ENCODE data around the gene SULT1E1.
A peak's percentile ranks its signal among the peaks of the same experiment; 100 is the strongest.

Gene SULT1E1

GRCh38 chr4:69855822-69856221 lies 4.1 kb downstream of the SULT1E1 start:
- Histone ChIP-seq H2AFZ (ENCODE audit: low read length) (no peak overlapping the region), H3K79me2 (ENCODE audit: low read length) (no peaks in the 10 kb centered on the region), H3K36me3 (replicated peaks; ENCODE audit: insufficient read depth, low read length) (no peaks in the 10 kb centered on the region), H3K9me3 (replicated peaks; ENCODE audit: insufficient read depth, low read length) (no peaks in the 10 kb centered on the region), H3K27me3 (replicated peaks; ENCODE audit: insufficient read depth, low read length) (no peaks in the 10 kb centered on the region), H3K9me2 (replicated peaks; ENCODE audit: insufficient read depth, low read length) (no peaks in the 10 kb centered on the region), H3F3A (ENCODE audit: insufficient read depth, low read length) (no peaks in the 10 kb centered on the region), H3K4me1 (ENCODE audit: low read length) (0 out of 2 replicates have a peak, but pooled peaks cover 4% of the 10 kb centered on the region), H3K4me3 (ENCODE audit: low read length) (no peak overlapping the region), H3K9ac (ENCODE audit: low read length) (no peak overlapping the region), H3K27ac (ENCODE audit: low read length) (no peak overlapping the region), H3K4me2 (ENCODE audit: low read depth, low read length) (no peak overlapping the region), H4K20me1 (ENCODE audit: insufficient read depth, low read length) (no peaks in the 10 kb centered on the region)
- TF ChIP-seq EZH2 (optimal IDR thresholded peaks at IDR 0.05; ENCODE audit: low read depth, low read length): no peak
- no peak for TF ChIP-seq CTCF (IDR thresholded peaks at IDR 0.05; ENCODE audit: low read length)
- TF ChIP-seq EZH2phosphoT487 (IDR thresholded peaks at IDR 0.05; ENCODE audit: low read length): no peak
- no peak for DNase-seq

GRCh38 chr4:69849969-69850368 lies 10.0 kb downstream of the SULT1E1 start:
- Histone ChIP-seq H4K20me1 (ENCODE audit: insufficient read depth, low read length) (no peaks in the 10 kb centered on the region), H3K4me2 (ENCODE audit: low read depth, low read length) (no peak overlapping the region), H3K79me2 (ENCODE audit: low read length) (no peaks in the 10 kb centered on the region), H3F3A (ENCODE audit: insufficient read depth, low read length) (peaks cover 10% of the 10 kb centered on the region; the same call in 1 of the 2 replicates), H3K27me3 (replicated peaks; ENCODE audit: insufficient read depth, low read length) (no peaks in the 10 kb centered on the region), H2AFZ (ENCODE audit: low read length) (no peak overlapping the region), H3K9me3 (replicated peaks; ENCODE audit: insufficient read depth, low read length) (no peaks in the 10 kb centered on the region), H3K4me3 (ENCODE audit: low read length) (no peak overlapping the region), H3K9me2 (replicated peaks; ENCODE audit: insufficient read depth, low read length) (no peaks in the 10 kb centered on the region), H3K9ac (ENCODE audit: low read length) (no peak overlapping the region), H3K36me3 (replicated peaks; ENCODE audit: insufficient read depth, low read length) (no peaks in the 10 kb centered on the region), H3K4me1 (ENCODE audit: low read length) (peaks cover 7% of the 10 kb centered on the region; the same call in 1 of the 2 replicates), H3K27ac (ENCODE audit: low read length) (no peak overlapping the region)
- DNase-seq: peak; percentile 38
- no peak for TF ChIP-seq EZH2phosphoT487 (IDR thresholded peaks at IDR 0.05; ENCODE audit: low read length)
- no peak for TF ChIP-seq EZH2 (optimal IDR thresholded peaks at IDR 0.05; ENCODE audit: low read depth, low read length)
- no peak for TF ChIP-seq CTCF (IDR thresholded peaks at IDR 0.05; ENCODE audit: low read length)

- no peak overlapping the region for H2AFZ ChIP-seq (ENCODE audit: low read length)
- H3K4me3 ChIP-seq (ENCODE audit: low read length): no peak overlapping the region
- no peak overlapping the region for H3K27ac ChIP-seq (ENCODE audit: low read length)
- peaks cover 10% of the 10 kb centered on the region; the same call in 1 of the 2 replicates for H3F3A ChIP-seq (ENCODE audit: insufficient read depth, low read length)
- no peak for DNase-seq
- H3K4me2 ChIP-seq (ENCODE audit: low read depth, low read length): 0 out of 2 replicates have a peak overlapping the region, but pooled peaks have one; percentile 9
- TF ChIP-seq EZH2phosphoT487 (IDR thresholded peaks at IDR 0.05; ENCODE audit: low read length): no peak
- no peak for TF ChIP-seq EZH2 (optimal IDR thresholded peaks at IDR 0.05; ENCODE audit: low read depth, low read length)
- TF ChIP-seq CTCF (IDR thresholded peaks at IDR 0.05; ENCODE audit: low read length): no peak
- H3K36me3 ChIP-seq (replicated peaks; ENCODE audit: insufficient read depth, low read length): no peaks in the 10 kb centered on the region
- no peak overlapping the region for H3K9ac ChIP-seq (ENCODE audit: low read length)
- no peaks in the 10 kb centered on the region for H3K79me2 ChIP-seq (ENCODE audit: low read length)
- no peaks in the 10 kb centered on the region for H3K9me3 ChIP-seq (replicated peaks; ENCODE audit: insufficient read depth, low read length)
- no peaks in the 10 kb centered on the region for H4K20me1 ChIP-seq (ENCODE audit: insufficient read depth, low read length)
- H3K4me1 ChIP-seq (ENCODE audit: low read length): peaks cover 7% of the 10 kb centered on the region; the same call in 1 of the 2 replicates
- no peaks in the 10 kb centered on the region for H3K9me2 ChIP-seq (replicated peaks; ENCODE audit: insufficient read depth, low read length)
- no peaks in the 10 kb centered on the region for H3K27me3 ChIP-seq (replicated peaks; ENCODE audit: insufficient read depth, low read length)
These were observed 10.6 kb downstream of the SULT1E1 start for GRCh38 chr4:69849297-69849696.
